GM19463 (cell line): ENCODE measurements around the gene LTBP2.

Experiments used
- ATAC-seq: cut with Tn5 transposase; IDR thresholded peaks from one replicate; pipeline ENCODE4 v1.9.1; 2021; ENCODE audit warnings: mild to moderate bottlenecking, moderate library complexity; ENCODE audit not compliant: unreplicated experiment

Gene LTBP2

GRCh38 chr14:74574706-74575105 lies 37.3 kb downstream of the LTBP2 start:
- ATAC-seq = no peak

- no peak for ATAC-seq
Measured at GRCh38 chr14:74574090-74574433, 38.0 kb downstream of the LTBP2 start.

GRCh38 chr14:74573421-74574089 lies 38.5 kb downstream of the LTBP2 start:
- no peak for ATAC-seq

GRCh38 chr14:74572726-74573301 lies 39.2 kb downstream of the LTBP2 start:
- no peak for ATAC-seq

GRCh38 chr14:74571901-74572725 lies 39.9 kb downstream of the LTBP2 start:
- ATAC-seq = no peak

- no peak for ATAC-seq
Measured at GRCh38 chr14:74571441-74571841, 40.6 kb downstream of the LTBP2 start.

- no peak for ATAC-seq
Measured at GRCh38 chr14:74570696-74571095, 41.3 kb downstream of the LTBP2 start.

GRCh38 chr14:74569806-74570591 lies 42.0 kb downstream of the LTBP2 start:
- ATAC-seq = no peak

- ATAC-seq = no peak
Measured at GRCh38 chr14:74569387-74569786, 42.6 kb downstream of the LTBP2 start.

GRCh38 chr14:74568911-74569310 lies 43.1 kb downstream of the LTBP2 start:
- ATAC-seq = no peak

- no peak for ATAC-seq
Measured at GRCh38 chr14:74568380-74568649, 43.7 kb downstream of the LTBP2 start.

- no peak for ATAC-seq
Measured at GRCh38 chr14:74567646-74568379, 44.2 kb downstream of the LTBP2 start.

GRCh38 chr14:74567219-74567618 lies 44.8 kb downstream of the LTBP2 start:
- no peak for ATAC-seq

- no peak for ATAC-seq
Measured at GRCh38 chr14:74566174-74567141, 45.6 kb downstream of the LTBP2 start.

- ATAC-seq = no peak
Measured at GRCh38 chr14:74563586-74564159, 48.4 kb downstream of the LTBP2 start.

GRCh38 chr14:74563233-74563585 lies 48.8 kb downstream of the LTBP2 start:
- no peak for ATAC-seq

- no peak for ATAC-seq
Measured at GRCh38 chr14:74562515-74563232, 49.4 kb downstream of the LTBP2 start.

- ATAC-seq = no peak
Measured at GRCh38 chr14:74558655-74559054, 53.4 kb downstream of the LTBP2 start.

- ATAC-seq = no peak
Measured at GRCh38 chr14:74557691-74558090, 54.3 kb downstream of the LTBP2 start.
